Measurements from ENCODE around the gene DLX6.

The DLX6 gene

DNA sequence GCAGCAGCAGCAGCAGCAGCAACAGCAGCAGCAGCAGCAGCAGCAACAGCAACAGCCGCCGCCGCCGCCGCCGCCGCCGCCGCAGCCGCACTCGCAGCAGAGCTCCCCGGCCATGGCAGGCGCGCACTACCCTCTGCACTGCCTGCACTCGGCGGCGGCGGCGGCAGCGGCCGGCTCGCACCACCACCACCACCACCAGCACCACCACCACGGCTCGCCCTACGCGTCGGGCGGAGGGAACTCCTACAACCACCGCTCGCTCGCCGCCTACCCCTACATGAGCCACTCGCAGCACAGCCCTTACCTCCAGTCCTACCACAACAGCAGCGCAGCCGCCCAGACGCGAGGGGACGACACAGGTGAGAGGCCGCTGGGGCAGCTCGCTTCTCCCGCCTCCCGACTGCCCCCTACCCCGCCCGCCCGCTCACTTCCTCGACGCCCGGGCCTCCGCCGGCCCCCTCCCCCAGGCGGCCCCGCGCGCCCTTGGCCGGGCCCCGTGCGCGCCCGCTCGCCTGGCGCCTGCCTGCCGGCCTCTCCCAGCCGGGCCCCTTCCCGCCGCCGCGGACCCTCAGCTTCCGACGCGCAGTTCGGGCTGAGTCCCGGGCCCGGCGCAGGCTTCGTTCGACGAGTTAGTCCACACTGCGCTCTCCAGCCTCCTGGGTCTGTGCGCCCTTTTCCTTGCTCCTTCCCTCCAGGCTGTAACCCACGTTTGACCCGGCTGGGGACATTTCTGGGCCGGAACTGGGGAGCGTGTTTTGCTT is 882 bp downstream of the DLX6 start:
- H3K4me3 ChIP-seq (ENCODE audit: low read length): no peak overlapping the region
- H3K4me2 ChIP-seq (ENCODE audit: low read length): no peak overlapping the region
- no peak overlapping the region for H3K27ac ChIP-seq (ENCODE audit: low read depth, low read length)
- no peaks in the 10 kb centered on the region for H3F3A ChIP-seq (ENCODE audit: control insufficient read depth, insufficient read depth)
- no peak for TF ChIP-seq CTCF (IDR thresholded peaks at IDR 0.05; ENCODE audit: low read depth, low read length, poor library complexity, severe bottlenecking)
- TF ChIP-seq EZH2phosphoT487 (IDR thresholded peaks at IDR 0.05; ENCODE audit: borderline replicate concordance, low read length): no peak
- peaks cover 5% of the 10 kb centered on the region; the same call in 1 of the 2 replicates for H3K9me3 ChIP-seq (ENCODE audit: control insufficient read depth, insufficient read depth, low read length)
- H3K9me2 ChIP-seq (replicated peaks; ENCODE audit: control insufficient read depth, low read length): no peaks in the 10 kb centered on the region
- H3K36me3 ChIP-seq (ENCODE audit: control insufficient read depth, low read length): no peaks in the 10 kb centered on the region
- H3K27me3 ChIP-seq (ENCODE audit: control insufficient read depth, low read length): peaks cover 32% of the 10 kb centered on the region
- no peaks in the 10 kb centered on the region for H3K79me2 ChIP-seq (ENCODE audit: control insufficient read depth, low read length)
- no peaks in the 10 kb centered on the region for H3K4me1 ChIP-seq (ENCODE audit: control insufficient read depth, low read length)
- no peaks in the 10 kb centered on the region for H4K20me1 ChIP-seq (ENCODE audit: control insufficient read depth, insufficient read depth, low read depth, low read length)

GRCh38 chr7:97006816-97007582 is 1.6 kb downstream of the DLX6 start:
- Histone ChIP-seq H3K27me3 (ENCODE audit: control insufficient read depth, low read length) (peaks cover 40% of the 10 kb centered on the region), H3K9me2 (replicated peaks; ENCODE audit: control insufficient read depth, low read length) (no peaks in the 10 kb centered on the region), H3F3A (ENCODE audit: control insufficient read depth, insufficient read depth) (no peaks in the 10 kb centered on the region), H3K4me3 (ENCODE audit: low read length) (no peak overlapping the region), H3K27ac (ENCODE audit: low read depth, low read length) (no peak overlapping the region), H3K79me2 (ENCODE audit: control insufficient read depth, low read length) (no peaks in the 10 kb centered on the region), H3K4me1 (ENCODE audit: control insufficient read depth, low read length) (no peaks in the 10 kb centered on the region), H4K20me1 (ENCODE audit: control insufficient read depth, insufficient read depth, low read depth, low read length) (no peaks in the 10 kb centered on the region), H3K36me3 (ENCODE audit: control insufficient read depth, low read length) (no peaks in the 10 kb centered on the region), H3K9me3 (ENCODE audit: control insufficient read depth, insufficient read depth, low read length) (peaks cover 5% of the 10 kb centered on the region; the same call in 1 of the 2 replicates), H3K4me2 (ENCODE audit: low read length) (no peak overlapping the region)
- no peak for TF ChIP-seq EZH2phosphoT487 (IDR thresholded peaks at IDR 0.05; ENCODE audit: borderline replicate concordance, low read length)
- no peak for TF ChIP-seq CTCF (IDR thresholded peaks at IDR 0.05; ENCODE audit: low read depth, low read length, poor library complexity, severe bottlenecking)

- Histone ChIP-seq H3K4me2 (ENCODE audit: low read length) (no peak overlapping the region), H3K9me3 (ENCODE audit: control insufficient read depth, insufficient read depth, low read length) (peaks cover 5% of the 10 kb centered on the region; the same call in 1 of the 2 replicates), H3K4me3 (ENCODE audit: low read length) (no peak overlapping the region), H3K36me3 (ENCODE audit: control insufficient read depth, low read length) (no peaks in the 10 kb centered on the region), H4K20me1 (ENCODE audit: control insufficient read depth, insufficient read depth, low read depth, low read length) (no peaks in the 10 kb centered on the region), H3K9me2 (replicated peaks; ENCODE audit: control insufficient read depth, low read length) (no peaks in the 10 kb centered on the region), H3K27ac (ENCODE audit: low read depth, low read length) (no peak overlapping the region), H3K4me1 (ENCODE audit: control insufficient read depth, low read length) (no peaks in the 10 kb centered on the region), H3K27me3 (ENCODE audit: control insufficient read depth, low read length) (peaks cover 45% of the 10 kb centered on the region), H3K79me2 (ENCODE audit: control insufficient read depth, low read length) (no peaks in the 10 kb centered on the region), H3F3A (ENCODE audit: control insufficient read depth, insufficient read depth) (no peaks in the 10 kb centered on the region)
- TF ChIP-seq CTCF (IDR thresholded peaks at IDR 0.05; ENCODE audit: low read depth, low read length, poor library complexity, severe bottlenecking) (no peak), EZH2phosphoT487 (IDR thresholded peaks at IDR 0.05; ENCODE audit: borderline replicate concordance, low read length) (no peak)
Observed at GRCh38 chr7:97007583-97007861, 2.2 kb downstream of the DLX6 start.
